MM.1S (cell line): ENCODE data around the gene SIK2.

Experiments
- DNase-seq: peaks from one replicate; pipeline ENCODE4 v3.0.0-alpha.2; 2015
- H2AFZ ChIP-seq: fragments of 300-600 bp; sonication (generic); 2 replicates; pipeline ENCODE4 v1.6.0; 2016; ENCODE audit warnings: antibody characterized with exemption, low read length
- H3F3A ChIP-seq: fragments of 300-600 bp; sonication (generic); 2 replicates; pipeline ENCODE4 v1.6.1; 2016; ENCODE audit warnings: mild to moderate bottlenecking, antibody characterized with exemption, low read length, moderate library complexity, mixed read lengths; ENCODE audit not compliant: insufficient read depth
- H3K27ac ChIP-seq: fragments of 300-600 bp; sonication (generic); 2 replicates; pipeline ENCODE4 v1.5.1; 2016; ENCODE audit warnings: mild to moderate bottlenecking, low read length
- H3K27me3 ChIP-seq: fragments of 300-600 bp; sonication (generic); replicated peaks from 2 replicates; pipeline ENCODE4 v1.6.0; 2016; ENCODE audit warnings: low read length; ENCODE audit not compliant: insufficient read depth
- H3K36me3 ChIP-seq: fragments of 300-600 bp; sonication (generic); replicated peaks from 2 replicates; pipeline ENCODE4 v1.6.1; 2016; ENCODE audit warnings: mild to moderate bottlenecking, low read length, mixed read lengths; ENCODE audit not compliant: insufficient read depth
- H3K4me1 ChIP-seq: fragments of 300-600 bp; sonication (generic); 2 replicates; pipeline ENCODE4 v1.6.1; 2016; ENCODE audit warnings: low read length, mixed read lengths
- H3K4me2 ChIP-seq: fragments of 300-600 bp; sonication (generic); 2 replicates; pipeline ENCODE4 v1.6.0; 2016; ENCODE audit warnings: low read depth, low read length
- H3K4me3 ChIP-seq: fragments of 300-600 bp; sonication (generic); 2 replicates; pipeline ENCODE4 v1.5.1; 2016; ENCODE audit warnings: low read length, mixed read lengths
- H3K79me2 ChIP-seq: fragments of 300-600 bp; sonication (generic); 2 replicates; pipeline ENCODE4 v1.6.1; 2016; ENCODE audit warnings: mixed run types, low read length, mixed read lengths
- H3K9ac ChIP-seq: fragments of 300-600 bp; sonication (generic); 2 replicates; pipeline ENCODE4 v1.6.1; 2016; ENCODE audit warnings: low read length, mixed read lengths
- H3K9me2 ChIP-seq: fragments of 300-600 bp; sonication (generic); replicated peaks from 2 replicates; pipeline ENCODE4 v1.6.1; 2016; ENCODE audit warnings: mild to moderate bottlenecking, low read length, mixed read lengths; ENCODE audit not compliant: insufficient read depth
- H3K9me3 ChIP-seq: fragments of 300-600 bp; sonication (generic); replicated peaks from 2 replicates; pipeline ENCODE4 v1.6.1; 2016; ENCODE audit warnings: mild to moderate bottlenecking, low read length, mixed read lengths; ENCODE audit not compliant: insufficient read depth
- H4K20me1 ChIP-seq: fragments of 300-600 bp; sonication (generic); 2 replicates; pipeline ENCODE4 v1.6.1; 2016; ENCODE audit warnings: mild to moderate bottlenecking, low read length, moderate library complexity, mixed read lengths; ENCODE audit not compliant: insufficient read depth
- CTCF ChIP-seq: fragments of 300-600 bp; sonication (generic); IDR thresholded peaks from 2 replicates; pipeline ENCODE4 v1.5.1; 2016; ENCODE audit warnings: antibody characterized with exemption, low read length, mixed read lengths
- EZH2 ChIP-seq: fragments of 300-600 bp; sonication (generic); optimal IDR thresholded peaks from 2 replicates; pipeline ENCODE3; 2017; ENCODE audit warnings: low read depth, mild to moderate bottlenecking, antibody characterized with exemption, low read length, mixed read lengths
- EZH2phosphoT487 ChIP-seq: fragments of 300-600 bp; sonication (generic); IDR thresholded peaks from 2 replicates; pipeline ENCODE4 v1.6.1; 2018; ENCODE audit warnings: antibody characterized with exemption, low read length

The SIK2 gene

GRCh38 chr11:111759376-111759775, 157.1 kb downstream of the SIK2 start:
- Histone ChIP-seq H3K4me3 (no peak overlapping the region), H3K79me2 (peaks cover 18% of the 10 kb centered on the region), H2AFZ (no peak overlapping the region), H4K20me1 (no peaks in the 10 kb centered on the region), H3K9me3 (no peaks in the 10 kb centered on the region), H3K27me3 (no peaks in the 10 kb centered on the region), H3K9me2 (no peaks in the 10 kb centered on the region), H3K27ac (no peak overlapping the region), H3K4me1 (peaks cover 1% of the 10 kb centered on the region; the same call in 1 of the 2 replicates), H3K9ac (no peak overlapping the region), H3K36me3 (peaks cover 16% of the 10 kb centered on the region), H3K4me2 (no peak overlapping the region), H3F3A (no peaks in the 10 kb centered on the region)
- TF ChIP-seq CTCF (no peak), EZH2 (no peak), EZH2phosphoT487 (no peak)
- no peak for DNase-seq

GRCh38 chr11:111759778-111760407, 157.6 kb downstream of the SIK2 start:
- Histone ChIP-seq H2AFZ (no peak overlapping the region), H3K4me2 (no peak overlapping the region), H3K9ac (no peak overlapping the region), H3K36me3 (peaks cover 16% of the 10 kb centered on the region), H3K79me2 (peaks cover 23% of the 10 kb centered on the region), H3K4me3 (no peak overlapping the region), H3K9me3 (no peaks in the 10 kb centered on the region), H3F3A (no peaks in the 10 kb centered on the region), H3K27ac (no peak overlapping the region), H3K4me1 (peaks cover 7% of the 10 kb centered on the region; the same call in 1 of the 2 replicates), H3K9me2 (no peaks in the 10 kb centered on the region), H3K27me3 (no peaks in the 10 kb centered on the region), H4K20me1 (no peaks in the 10 kb centered on the region)
- DNase-seq: no peak
- no peak for TF ChIP-seq EZH2
- TF ChIP-seq CTCF: no peak

GRCh38 chr11:111761036-111761435, 158.8 kb downstream of the SIK2 start:
- Histone ChIP-seq H3K79me2 (peaks cover 34% of the 10 kb centered on the region), H4K20me1 (no peaks in the 10 kb centered on the region), H3K9me3 (no peaks in the 10 kb centered on the region), H3K27me3 (no peaks in the 10 kb centered on the region), H3K4me3 (no peak overlapping the region), H3K4me1 (peaks cover 7% of the 10 kb centered on the region; the same call in 1 of the 2 replicates), H3K36me3 (peaks cover 16% of the 10 kb centered on the region), H3K27ac (no peak overlapping the region), H3K4me2 (no peak overlapping the region), H3F3A (no peaks in the 10 kb centered on the region), H3K9me2 (no peaks in the 10 kb centered on the region), H2AFZ (no peak overlapping the region), H3K9ac (no peak overlapping the region)
- TF ChIP-seq EZH2 (no peak), EZH2phosphoT487 (no peak), CTCF (no peak)
- DNase-seq: no peak
